Neural cell (in vitro differentiated cells): ENCODE results near the gene TMEM235.

ENCODE experiments used
- EP300 ChIP-seq: fragments of 450-650 bp; conservative IDR thresholded peaks from 2 replicates; pipeline ENCODE4 v1.6.1; 2014; ENCODE audit warnings: antibody characterized with exemption, mild to moderate bottlenecking, moderate library complexity; ENCODE audit not compliant: poor library complexity, severe bottlenecking
- EZH2 ChIP-seq: fragments of 200-600, 300-800 bp; shearing (Covaris generic), sonication (generic); IDR thresholded peaks from 2 replicates; pipeline ENCODE4 v1.6.1; 2014; ENCODE audit warnings: antibody characterized with exemption, low read length, borderline replicate concordance, mild to moderate bottlenecking; ENCODE audit not compliant: insufficient read depth, poor library complexity, severe bottlenecking
- SMC3 ChIP-seq: fragments of 450-650 bp; conservative IDR thresholded peaks from 2 replicates; pipeline ENCODE4 v1.6.1; 2014; ENCODE audit warnings: antibody characterized with exemption, mild to moderate bottlenecking, moderate library complexity; ENCODE audit not compliant: poor library complexity
- TAF1 ChIP-seq: IDR thresholded peaks from 2 replicates; pipeline ENCODE4 v1.6.1; 2012; ENCODE audit warnings: low read depth
- TF ChIP-seq, protein P1 (sequence below): fragments of 450-650 bp; IDR thresholded peaks from 2 replicates; pipeline ENCODE4 v1.5.1; 2014; ENCODE audit warnings: antibody characterized with exemption, mild to moderate bottlenecking, moderate library complexity; ENCODE audit not compliant: poor library complexity, severe bottlenecking
- TF ChIP-seq, protein P2 (sequence below): IDR thresholded peaks from 2 replicates; pipeline ENCODE4 v1.6.1; 2012; ENCODE audit warnings: borderline replicate concordance

DNA sequence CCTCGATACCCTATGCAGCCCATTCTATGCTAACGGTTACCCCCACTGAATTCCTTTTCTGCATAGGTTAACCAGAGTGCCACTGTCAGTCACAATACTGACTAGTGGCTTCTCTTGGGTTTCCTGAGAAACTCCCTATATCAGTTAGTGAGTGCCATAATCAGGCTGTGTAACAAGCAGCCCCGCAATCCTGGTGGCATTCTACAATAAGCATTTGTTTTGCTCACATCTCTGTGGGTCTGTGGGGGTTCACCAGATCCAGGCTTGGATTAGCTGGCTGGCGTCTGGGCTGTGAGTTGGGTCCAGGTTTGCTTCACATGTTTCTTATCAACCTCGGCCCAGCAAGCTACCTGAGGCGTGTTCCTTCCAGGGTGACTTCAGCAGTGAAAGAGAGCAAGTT is 42.4 kb downstream of the TMEM235 start:
- TF ChIP-seq EZH2 (no peak), EP300 (no peak), TAF1 (no peak), SMC3 (no peak)
- TF ChIP-seq, protein P1, sequence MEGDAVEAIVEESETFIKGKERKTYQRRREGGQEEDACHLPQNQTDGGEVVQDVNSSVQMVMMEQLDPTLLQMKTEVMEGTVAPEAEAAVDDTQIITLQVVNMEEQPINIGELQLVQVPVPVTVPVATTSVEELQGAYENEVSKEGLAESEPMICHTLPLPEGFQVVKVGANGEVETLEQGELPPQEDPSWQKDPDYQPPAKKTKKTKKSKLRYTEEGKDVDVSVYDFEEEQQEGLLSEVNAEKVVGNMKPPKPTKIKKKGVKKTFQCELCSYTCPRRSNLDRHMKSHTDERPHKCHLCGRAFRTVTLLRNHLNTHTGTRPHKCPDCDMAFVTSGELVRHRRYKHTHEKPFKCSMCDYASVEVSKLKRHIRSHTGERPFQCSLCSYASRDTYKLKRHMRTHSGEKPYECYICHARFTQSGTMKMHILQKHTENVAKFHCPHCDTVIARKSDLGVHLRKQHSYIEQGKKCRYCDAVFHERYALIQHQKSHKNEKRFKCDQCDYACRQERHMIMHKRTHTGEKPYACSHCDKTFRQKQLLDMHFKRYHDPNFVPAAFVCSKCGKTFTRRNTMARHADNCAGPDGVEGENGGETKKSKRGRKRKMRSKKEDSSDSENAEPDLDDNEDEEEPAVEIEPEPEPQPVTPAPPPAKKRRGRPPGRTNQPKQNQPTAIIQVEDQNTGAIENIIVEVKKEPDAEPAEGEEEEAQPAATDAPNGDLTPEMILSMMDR = no peak
- TF ChIP-seq, protein P2, sequence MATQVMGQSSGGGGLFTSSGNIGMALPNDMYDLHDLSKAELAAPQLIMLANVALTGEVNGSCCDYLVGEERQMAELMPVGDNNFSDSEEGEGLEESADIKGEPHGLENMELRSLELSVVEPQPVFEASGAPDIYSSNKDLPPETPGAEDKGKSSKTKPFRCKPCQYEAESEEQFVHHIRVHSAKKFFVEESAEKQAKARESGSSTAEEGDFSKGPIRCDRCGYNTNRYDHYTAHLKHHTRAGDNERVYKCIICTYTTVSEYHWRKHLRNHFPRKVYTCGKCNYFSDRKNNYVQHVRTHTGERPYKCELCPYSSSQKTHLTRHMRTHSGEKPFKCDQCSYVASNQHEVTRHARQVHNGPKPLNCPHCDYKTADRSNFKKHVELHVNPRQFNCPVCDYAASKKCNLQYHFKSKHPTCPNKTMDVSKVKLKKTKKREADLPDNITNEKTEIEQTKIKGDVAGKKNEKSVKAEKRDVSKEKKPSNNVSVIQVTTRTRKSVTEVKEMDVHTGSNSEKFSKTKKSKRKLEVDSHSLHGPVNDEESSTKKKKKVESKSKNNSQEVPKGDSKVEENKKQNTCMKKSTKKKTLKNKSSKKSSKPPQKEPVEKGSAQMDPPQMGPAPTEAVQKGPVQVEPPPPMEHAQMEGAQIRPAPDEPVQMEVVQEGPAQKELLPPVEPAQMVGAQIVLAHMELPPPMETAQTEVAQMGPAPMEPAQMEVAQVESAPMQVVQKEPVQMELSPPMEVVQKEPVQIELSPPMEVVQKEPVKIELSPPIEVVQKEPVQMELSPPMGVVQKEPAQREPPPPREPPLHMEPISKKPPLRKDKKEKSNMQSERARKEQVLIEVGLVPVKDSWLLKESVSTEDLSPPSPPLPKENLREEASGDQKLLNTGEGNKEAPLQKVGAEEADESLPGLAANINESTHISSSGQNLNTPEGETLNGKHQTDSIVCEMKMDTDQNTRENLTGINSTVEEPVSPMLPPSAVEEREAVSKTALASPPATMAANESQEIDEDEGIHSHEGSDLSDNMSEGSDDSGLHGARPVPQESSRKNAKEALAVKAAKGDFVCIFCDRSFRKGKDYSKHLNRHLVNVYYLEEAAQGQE = no peak
